HepG2 (cell line): ENCODE measurements around the gene MIR17HG. TPM values are rescaled to one million over a fixed set of nuclear protein-coding genes. Genes with fewer than 3 reads are reported as not detected.

Experiments
- AGO2 ChIP-seq: fragments of 200-400 bp; formaldehyde crosslinking; optimal IDR thresholded peaks from 2 replicates; pipeline ENCODE3; 2017; ENCODE audit warnings: mild to moderate bottlenecking, low read depth, low read length, moderate library complexity
- DZIP1 ChIP-seq: sonication (generic); formaldehyde crosslinking; IDR thresholded peaks from 2 replicates; pipeline ENCODE4 v1.5.0; 2020; ENCODE audit warnings: mild to moderate bottlenecking, missing genetic modification reagents
- EP300 ChIP-seq, 3 experiments: sonication (generic) in 1 of 3; formaldehyde crosslinking in 1 of 3; IDR thresholded peaks; 2 replicates each; pipeline versions ENCODE4 v1.5.1 to v1.6.1; 2011 to 2020; ENCODE audit warnings: low read depth in 2 of 3, low read length in 2 of 3, borderline replicate concordance in 1 of 3, improper control_type of control experiment in 1 of 3, mild to moderate bottlenecking in 1 of 3, missing genetic modification reagents in 1 of 3, moderate library complexity in 1 of 3
- FOXA3 ChIP-seq: IDR thresholded peaks from 2 replicates; pipeline ENCODE4 v1.6.1; 2016; ENCODE audit warnings: missing genetic modification reagents, missing compliant biosample characterization
- GABPB1 ChIP-seq: IDR thresholded peaks from 2 replicates; pipeline ENCODE4 v1.6.1; 2016; ENCODE audit warnings: mild to moderate bottlenecking, missing genetic modification reagents, moderate library complexity, missing compliant biosample characterization
- MTERF4 ChIP-seq: sonication (generic); formaldehyde crosslinking; IDR thresholded peaks from 2 replicates; pipeline ENCODE4 v1.8.0; 2023; ENCODE audit warnings: mild to moderate bottlenecking, missing genetic modification reagents
- NFATC3 ChIP-seq: sonication (generic); formaldehyde crosslinking; IDR thresholded peaks from 2 replicates; pipeline ENCODE4 v1.5.1; 2020; ENCODE audit warnings: mild to moderate bottlenecking, missing genetic modification reagents
- RCOR2 ChIP-seq: IDR thresholded peaks from 2 replicates; pipeline ENCODE4 v1.6.1; 2016; ENCODE audit warnings: missing biosample characterization, missing genetic modification reagents
- SMYD3 ChIP-seq: sonication (generic); formaldehyde crosslinking; IDR thresholded peaks from 2 replicates; pipeline ENCODE4 v1.8.1; 2023; ENCODE audit warnings: mild to moderate bottlenecking, missing genetic modification reagents
- TBL1XR1 ChIP-seq: fragments of 150-350 bp; IDR thresholded peaks from 2 replicates; pipeline ENCODE4 v1.6.1; 2014; ENCODE audit warnings: borderline replicate concordance, low read length; ENCODE audit not compliant: partially characterized antibody
- ZBTB8A ChIP-seq: sonication (generic); formaldehyde crosslinking; IDR thresholded peaks from 2 replicates; pipeline ENCODE4 v1.4.0; 2020; ENCODE audit warnings: mild to moderate bottlenecking, low read depth, missing genetic modification reagents, borderline replicate concordance
- ZEB1 ChIP-seq: IDR thresholded peaks from 2 replicates; pipeline ENCODE4 v1.6.1; 2012; ENCODE audit warnings: mild to moderate bottlenecking, low read depth, inconsistent platforms; ENCODE audit not compliant: insufficient replicate concordance
- ZMYM3 ChIP-seq: sonication (generic); formaldehyde crosslinking; IDR thresholded peaks from 2 replicates; pipeline ENCODE4 v1.5.1; 2020; ENCODE audit warnings: mild to moderate bottlenecking, missing genetic modification reagents
- ZNF207 ChIP-seq: fragments of 450-650 bp; IDR thresholded peaks from 2 replicates; pipeline ENCODE4 v1.6.1; 2016; ENCODE audit warnings: antibody characterized with exemption, borderline replicate concordance
- ZNF7 ChIP-seq: IDR thresholded peaks from 2 replicates; pipeline ENCODE4 v1.6.1; 2016; ENCODE audit warnings: missing biosample characterization, missing genetic modification reagents
- ZNF703 ChIP-seq: sonication (generic); formaldehyde crosslinking; IDR thresholded peaks from 2 replicates; pipeline ENCODE4 v1.5.1; 2020; ENCODE audit warnings: missing genetic modification reagents, mild to moderate bottlenecking, moderate library complexity, borderline replicate concordance
- ZNF841 ChIP-seq: sonication (generic); formaldehyde crosslinking; IDR thresholded peaks from 2 replicates; pipeline ENCODE4 v1.8.1; 2023; ENCODE audit warnings: missing genetic modification reagents, borderline replicate concordance
- polyA plus RNA-seq, 8 experiments: library from polyadenylated mRNA; depleted of rRNA in 3 of 8; stranded (reverse) in 7 of 8; unstranded in 1 of 8; fragments of >200 nt; fragmentation: Illumina TruSeq in 4 of 8; extraction: Trizol in 4 of 8; gene quantifications; 2 replicates each; pipeline versions ENCODE4 v1.2.1 to v1.2.3, GENCODE V29; 2011 to 2016; ENCODE audit warnings: low read depth in 4 of 8, missing spikeins in 1 of 8, mixed read lengths in 1 of 8; ENCODE audit not compliant: insufficient read depth in 1 of 8
- total RNA-seq, 5 experiments: library from RNA; depleted of rRNA; stranded (reverse); fragments of >200 nt; fragmentation: Illumina TruSeq; extraction: Trizol; gene quantifications; 2 replicates each; pipeline ENCODE4 v1.2.3, GENCODE V29; 2016; ENCODE audit warnings: low read depth in 1 of 5
- TF ChIP-seq, protein P1 (sequence below): sonication (generic); formaldehyde crosslinking; IDR thresholded peaks from 2 replicates; pipeline ENCODE4 v1.9.0; 2021; ENCODE audit warnings: missing genetic modification reagents, mild to moderate bottlenecking, borderline replicate concordance
- TF ChIP-seq, protein P2 (sequence below): IDR thresholded peaks from 2 replicates; pipeline ENCODE4 v1.4.0; 2020; ENCODE audit warnings: mild to moderate bottlenecking, missing genetic modification reagents
- TF ChIP-seq, protein P3 (sequence below): sonication (generic); formaldehyde crosslinking; IDR thresholded peaks from 2 replicates; pipeline ENCODE4 v1.5.0; 2020; ENCODE audit warnings: missing genetic modification reagents

Gene MIR17HG
- total and polyA plus RNA-seq, 2 of the 13 experiments (the other 11 are each of a cell fraction or from before 2014, with no cell fraction given): 2.5 to 12.3 TPM

GRCh38 chr13:91362908-91363307 lies 15.4 kb downstream of the MIR17HG start (continued):
- TF ChIP-seq TBL1XR1 (peak; percentile 47), MTERF4 (CRISPR knock-in tag) (no peak), AGO2 (no peak), FOXA3 (CRISPR knock-in tag) (peak; percentile 62), ZEB1 (no peak), DZIP1 (CRISPR knock-in tag) (no peak), SMYD3 (CRISPR knock-in tag) (no peak; the same call in 1 of the 2 replicates), ZNF207 (no peak), ZNF841 (no peak), ZBTB8A (no peak), ZNF703 (no peak), ZMYM3 (CRISPR knock-in tag) (no peak), ZNF7 (CRISPR knock-in tag) (no peak), RCOR2 (CRISPR knock-in tag) (no peak), EP300 (IDR thresholded peaks at IDR 0.05; ENCODE audit: low read depth in 2 of 2, low read length in 2 of 2) (peak in 1 of 2 experiments; percentile 73; a peak in 2 of 4 replicates), EP300 (CRISPR knock-in tag; IDR thresholded peaks at IDR 0.05; ENCODE audit: borderline replicate concordance) (no peak), NFATC3 (CRISPR knock-in tag) (no peak), GABPB1 (CRISPR knock-in tag) (no peak)
- TF ChIP-seq, protein P1, sequence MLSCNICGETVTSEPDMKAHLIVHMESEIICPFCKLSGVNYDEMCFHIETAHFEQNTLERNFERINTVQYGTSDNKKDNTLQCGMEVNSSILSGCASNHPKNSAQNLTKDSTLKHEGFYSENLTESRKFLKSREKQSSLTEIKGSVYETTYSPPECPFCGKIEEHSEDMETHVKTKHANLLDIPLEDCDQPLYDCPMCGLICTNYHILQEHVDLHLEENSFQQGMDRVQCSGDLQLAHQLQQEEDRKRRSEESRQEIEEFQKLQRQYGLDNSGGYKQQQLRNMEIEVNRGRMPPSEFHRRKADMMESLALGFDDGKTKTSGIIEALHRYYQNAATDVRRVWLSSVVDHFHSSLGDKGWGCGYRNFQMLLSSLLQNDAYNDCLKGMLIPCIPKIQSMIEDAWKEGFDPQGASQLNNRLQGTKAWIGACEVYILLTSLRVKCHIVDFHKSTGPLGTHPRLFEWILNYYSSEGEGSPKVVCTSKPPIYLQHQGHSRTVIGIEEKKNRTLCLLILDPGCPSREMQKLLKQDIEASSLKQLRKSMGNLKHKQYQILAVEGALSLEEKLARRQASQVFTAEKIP (CRISPR knock-in tag): no peak
- TF ChIP-seq, protein P2, sequence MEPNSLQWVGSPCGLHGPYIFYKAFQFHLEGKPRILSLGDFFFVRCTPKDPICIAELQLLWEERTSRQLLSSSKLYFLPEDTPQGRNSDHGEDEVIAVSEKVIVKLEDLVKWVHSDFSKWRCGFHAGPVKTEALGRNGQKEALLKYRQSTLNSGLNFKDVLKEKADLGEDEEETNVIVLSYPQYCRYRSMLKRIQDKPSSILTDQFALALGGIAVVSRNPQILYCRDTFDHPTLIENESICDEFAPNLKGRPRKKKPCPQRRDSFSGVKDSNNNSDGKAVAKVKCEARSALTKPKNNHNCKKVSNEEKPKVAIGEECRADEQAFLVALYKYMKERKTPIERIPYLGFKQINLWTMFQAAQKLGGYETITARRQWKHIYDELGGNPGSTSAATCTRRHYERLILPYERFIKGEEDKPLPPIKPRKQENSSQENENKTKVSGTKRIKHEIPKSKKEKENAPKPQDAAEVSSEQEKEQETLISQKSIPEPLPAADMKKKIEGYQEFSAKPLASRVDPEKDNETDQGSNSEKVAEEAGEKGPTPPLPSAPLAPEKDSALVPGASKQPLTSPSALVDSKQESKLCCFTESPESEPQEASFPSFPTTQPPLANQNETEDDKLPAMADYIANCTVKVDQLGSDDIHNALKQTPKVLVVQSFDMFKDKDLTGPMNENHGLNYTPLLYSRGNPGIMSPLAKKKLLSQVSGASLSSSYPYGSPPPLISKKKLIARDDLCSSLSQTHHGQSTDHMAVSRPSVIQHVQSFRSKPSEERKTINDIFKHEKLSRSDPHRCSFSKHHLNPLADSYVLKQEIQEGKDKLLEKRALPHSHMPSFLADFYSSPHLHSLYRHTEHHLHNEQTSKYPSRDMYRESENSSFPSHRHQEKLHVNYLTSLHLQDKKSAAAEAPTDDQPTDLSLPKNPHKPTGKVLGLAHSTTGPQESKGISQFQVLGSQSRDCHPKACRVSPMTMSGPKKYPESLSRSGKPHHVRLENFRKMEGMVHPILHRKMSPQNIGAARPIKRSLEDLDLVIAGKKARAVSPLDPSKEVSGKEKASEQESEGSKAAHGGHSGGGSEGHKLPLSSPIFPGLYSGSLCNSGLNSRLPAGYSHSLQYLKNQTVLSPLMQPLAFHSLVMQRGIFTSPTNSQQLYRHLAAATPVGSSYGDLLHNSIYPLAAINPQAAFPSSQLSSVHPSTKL (CRISPR knock-in tag): peak; percentile 71
- TF ChIP-seq, protein P3, sequence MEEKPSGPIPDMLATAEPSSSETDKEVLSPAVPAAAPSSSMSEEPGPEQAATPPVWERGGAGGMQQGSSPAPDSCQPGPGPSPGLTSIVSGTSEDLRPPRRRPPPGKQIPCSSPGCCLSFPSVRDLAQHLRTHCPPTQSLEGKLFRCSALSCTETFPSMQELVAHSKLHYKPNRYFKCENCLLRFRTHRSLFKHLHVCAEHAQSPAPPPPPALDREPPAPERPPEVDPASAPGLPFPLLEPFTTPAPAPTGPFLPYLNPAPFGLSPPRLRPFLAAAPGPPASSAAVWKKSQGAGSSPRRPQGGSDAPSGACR (CRISPR knock-in tag): no peak
